SK-N-SH treated with all-trans-retinoic acid at 6 μM for 48 hours (cell line): ENCODE measurements around the gene ZNF469.

ENCODE experiments used
- ESRRG ChIP-seq: fragments of 250-450 bp; sonication (Bioruptor Pico); IDR thresholded peaks from 2 replicates; pipeline ENCODE4 v1.6.1; 2021; ENCODE audit warnings: mild to moderate bottlenecking
- OSR1 ChIP-seq: fragments of 250-450 bp; sonication (Bioruptor Pico); IDR thresholded peaks from 2 replicates; pipeline ENCODE4 v1.8.0; 2022; ENCODE audit warnings: moderate library complexity, mild to moderate bottlenecking, inconsistent platforms
- PATZ1 ChIP-seq: fragments of 250-450 bp; sonication (Bioruptor Pico); IDR thresholded peaks from 2 replicates; pipeline ENCODE4 v1.8.0; 2020; ENCODE audit warnings: mild to moderate bottlenecking, moderate library complexity, borderline replicate concordance
- PPARA ChIP-seq: fragments of 250-450 bp; sonication (Bioruptor Pico); IDR thresholded peaks from 2 replicates; pipeline ENCODE4 v1.5.0; 2020; ENCODE audit warnings: mild to moderate bottlenecking, borderline replicate concordance
- RARB ChIP-seq: fragments of 250-450 bp; sonication (Bioruptor Pico); IDR thresholded peaks from 2 replicates; pipeline ENCODE4 v1.8.0; 2021; ENCODE audit warnings: mild to moderate bottlenecking, moderate library complexity
- SNAI2 ChIP-seq: fragments of 250-450 bp; sonication (Bioruptor Pico); IDR thresholded peaks from 2 replicates; pipeline ENCODE4 v1.5.0; 2020; ENCODE audit warnings: mild to moderate bottlenecking, moderate library complexity
- TCF4 ChIP-seq: fragments of 250-450 bp; sonication (Bioruptor Pico); IDR thresholded peaks from 2 replicates; pipeline ENCODE4 v1.8.0; 2021; ENCODE audit warnings: mild to moderate bottlenecking, moderate library complexity, borderline replicate concordance
- TOX ChIP-seq: fragments of 250-450 bp; sonication (Bioruptor Pico); IDR thresholded peaks from 2 replicates; pipeline ENCODE4 v1.8.0; 2021; ENCODE audit warnings: mild to moderate bottlenecking, moderate library complexity, borderline replicate concordance
- ZC3H10 ChIP-seq: fragments of 250-450 bp; sonication (Bioruptor Pico); IDR thresholded peaks from 2 replicates; pipeline ENCODE4 v1.5.1; 2021; ENCODE audit warnings: mild to moderate bottlenecking, moderate library complexity
- ZFP3 ChIP-seq: fragments of 250-450 bp; sonication (Bioruptor Pico); IDR thresholded peaks from 2 replicates; pipeline ENCODE4 v1.5.0; 2020; ENCODE audit warnings: mild to moderate bottlenecking, moderate library complexity
- ZFP30 ChIP-seq: fragments of 450-650 bp; formaldehyde crosslinking; IDR thresholded peaks from 2 replicates; pipeline ENCODE4 v1.5.0; 2022; ENCODE audit warnings: mild to moderate bottlenecking, moderate library complexity
- ZNF70 ChIP-seq: fragments of 450-650 bp; formaldehyde crosslinking; IDR thresholded peaks from 2 replicates; pipeline ENCODE4 v1.5.0; 2020; ENCODE audit warnings: mild to moderate bottlenecking, moderate library complexity
- TF ChIP-seq, protein P1 (sequence below): fragments of 250-450 bp; sonication (Bioruptor Pico); IDR thresholded peaks from 2 replicates; pipeline ENCODE4 v1.5.0; 2020; ENCODE audit warnings: mild to moderate bottlenecking, moderate library complexity
- TF ChIP-seq, protein P2 (sequence below): fragments of 250-450 bp; sonication (Bioruptor Pico); IDR thresholded peaks from 2 replicates; pipeline ENCODE4 v1.8.0; 2021; ENCODE audit warnings: low read depth, mild to moderate bottlenecking, moderate library complexity, borderline replicate concordance

DNA sequence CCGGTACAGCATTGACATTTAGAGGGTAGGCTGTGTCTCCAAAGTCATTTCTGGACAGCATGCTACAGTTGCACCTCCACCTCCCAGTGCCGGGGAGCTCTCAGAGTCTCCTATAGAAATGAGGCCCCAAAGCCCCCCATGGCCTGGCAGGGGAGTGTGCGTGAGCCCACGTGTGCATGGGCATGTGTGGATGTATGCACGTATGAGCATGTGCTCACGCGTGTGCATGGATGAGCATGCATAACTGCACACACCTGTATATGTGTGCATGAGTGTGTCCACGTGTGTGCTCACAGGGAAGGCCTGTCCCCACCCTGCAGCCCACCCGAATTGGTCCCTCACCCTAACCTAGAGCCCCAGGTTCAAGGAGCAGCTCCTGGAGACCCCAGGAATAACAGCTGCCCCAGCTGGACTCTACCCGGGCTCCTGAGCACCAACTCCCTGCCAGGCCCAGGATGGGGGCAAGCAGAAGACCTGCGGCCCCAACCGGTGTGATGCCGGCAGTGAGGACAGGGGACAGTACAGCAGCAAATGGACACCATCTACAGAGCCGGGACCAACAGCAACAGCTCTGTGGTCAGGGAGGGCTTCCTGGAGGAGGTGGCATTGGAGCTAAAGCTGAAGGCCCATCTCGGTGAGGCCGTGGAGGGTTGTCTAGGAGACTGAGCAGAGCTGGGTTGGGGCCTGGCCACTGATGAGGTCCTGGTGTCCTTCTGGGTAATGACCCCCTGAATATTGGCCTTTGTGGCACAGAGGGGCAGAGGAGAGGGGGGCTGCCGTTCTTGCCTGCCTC is 35.1 kb downstream of the ZNF469 start:
- no peak for TF ChIP-seq ESRRG (CRISPR knock-in tag)
- no peak for TF ChIP-seq PPARA (CRISPR knock-in tag)
- TF ChIP-seq, protein P1, sequence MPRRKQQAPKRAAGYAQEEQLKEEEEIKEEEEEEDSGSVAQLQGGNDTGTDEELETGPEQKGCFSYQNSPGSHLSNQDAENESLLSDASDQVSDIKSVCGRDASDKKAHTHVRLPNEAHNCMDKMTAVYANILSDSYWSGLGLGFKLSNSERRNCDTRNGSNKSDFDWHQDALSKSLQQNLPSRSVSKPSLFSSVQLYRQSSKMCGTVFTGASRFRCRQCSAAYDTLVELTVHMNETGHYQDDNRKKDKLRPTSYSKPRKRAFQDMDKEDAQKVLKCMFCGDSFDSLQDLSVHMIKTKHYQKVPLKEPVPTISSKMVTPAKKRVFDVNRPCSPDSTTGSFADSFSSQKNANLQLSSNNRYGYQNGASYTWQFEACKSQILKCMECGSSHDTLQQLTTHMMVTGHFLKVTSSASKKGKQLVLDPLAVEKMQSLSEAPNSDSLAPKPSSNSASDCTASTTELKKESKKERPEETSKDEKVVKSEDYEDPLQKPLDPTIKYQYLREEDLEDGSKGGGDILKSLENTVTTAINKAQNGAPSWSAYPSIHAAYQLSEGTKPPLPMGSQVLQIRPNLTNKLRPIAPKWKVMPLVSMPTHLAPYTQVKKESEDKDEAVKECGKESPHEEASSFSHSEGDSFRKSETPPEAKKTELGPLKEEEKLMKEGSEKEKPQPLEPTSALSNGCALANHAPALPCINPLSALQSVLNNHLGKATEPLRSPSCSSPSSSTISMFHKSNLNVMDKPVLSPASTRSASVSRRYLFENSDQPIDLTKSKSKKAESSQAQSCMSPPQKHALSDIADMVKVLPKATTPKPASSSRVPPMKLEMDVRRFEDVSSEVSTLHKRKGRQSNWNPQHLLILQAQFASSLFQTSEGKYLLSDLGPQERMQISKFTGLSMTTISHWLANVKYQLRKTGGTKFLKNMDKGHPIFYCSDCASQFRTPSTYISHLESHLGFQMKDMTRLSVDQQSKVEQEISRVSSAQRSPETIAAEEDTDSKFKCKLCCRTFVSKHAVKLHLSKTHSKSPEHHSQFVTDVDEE (CRISPR knock-in tag) = no peak
- no peak for TF ChIP-seq OSR1 (CRISPR knock-in tag)
- TF ChIP-seq TCF4 (CRISPR knock-in tag) = no peak
- no peak for TF ChIP-seq ZNF70 (CRISPR knock-in tag)
- no peak for TF ChIP-seq SNAI2 (CRISPR knock-in tag)
- no peak for TF ChIP-seq PATZ1
- no peak for TF ChIP-seq ZFP3
- no peak for TF ChIP-seq TOX
- no peak for TF ChIP-seq ZFP30 (CRISPR knock-in tag)
- no peak for TF ChIP-seq ZC3H10
- no peak for TF ChIP-seq RARB (CRISPR knock-in tag)
- TF ChIP-seq, protein P2, sequence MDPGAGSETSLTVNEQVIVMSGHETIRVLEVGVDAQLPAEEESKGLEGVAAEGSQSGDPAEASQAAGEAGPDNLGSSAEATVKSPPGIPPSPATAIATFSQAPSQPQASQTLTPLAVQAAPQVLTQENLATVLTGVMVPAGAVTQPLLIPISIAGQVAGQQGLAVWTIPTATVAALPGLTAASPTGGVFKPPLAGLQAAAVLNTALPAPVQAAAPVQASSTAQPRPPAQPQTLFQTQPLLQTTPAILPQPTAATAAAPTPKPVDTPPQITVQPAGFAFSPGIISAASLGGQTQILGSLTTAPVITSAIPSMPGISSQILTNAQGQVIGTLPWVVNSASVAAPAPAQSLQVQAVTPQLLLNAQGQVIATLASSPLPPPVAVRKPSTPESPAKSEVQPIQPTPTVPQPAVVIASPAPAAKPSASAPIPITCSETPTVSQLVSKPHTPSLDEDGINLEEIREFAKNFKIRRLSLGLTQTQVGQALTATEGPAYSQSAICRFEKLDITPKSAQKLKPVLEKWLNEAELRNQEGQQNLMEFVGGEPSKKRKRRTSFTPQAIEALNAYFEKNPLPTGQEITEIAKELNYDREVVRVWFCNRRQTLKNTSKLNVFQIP (CRISPR knock-in tag) = no peak
